OCI-LY1 (cell line): Measurements from ENCODE around the gene BCL2L11.

ENCODE experiments used
- H2AFZ ChIP-seq: fragments of 200-600 bp; sonication (generic), shearing (Covaris generic); 2 replicates; pipeline ENCODE4 v1.6.0; 2014; ENCODE audit warnings: antibody characterized with exemption, mild to moderate bottlenecking, low read length
- H3F3A ChIP-seq: fragments of 200-600 bp; sonication (generic), shearing (Covaris generic); 2 replicates; pipeline ENCODE4 v1.6.0; 2014; ENCODE audit warnings: mild to moderate bottlenecking, antibody characterized with exemption, low read length, moderate library complexity; ENCODE audit not compliant: insufficient read depth
- H3K27ac ChIP-seq: fragments of 200-600 bp; sonication (generic); 2 replicates; pipeline ENCODE4 v1.5.1; 2014; ENCODE audit warnings: low read length, mixed run types, mild to moderate bottlenecking, low read depth; ENCODE audit not compliant: poor library complexity, severe bottlenecking
- H3K27me3 ChIP-seq: fragments of 200-600 bp; sonication (generic); 2 replicates; pipeline ENCODE4 v1.6.0; 2014; ENCODE audit warnings: antibody characterized with exemption, mild to moderate bottlenecking, low read length, moderate library complexity; ENCODE audit not compliant: insufficient read depth
- H3K36me3 ChIP-seq: fragments of 200-600 bp; sonication (generic); 2 replicates; pipeline ENCODE4 v1.6.1; 2014; ENCODE audit warnings: mild to moderate bottlenecking, antibody characterized with exemption, low read length, moderate library complexity, mixed read lengths; ENCODE audit not compliant: insufficient read depth
- H3K4me1 ChIP-seq: fragments of 200-600 bp; sonication (generic); 2 replicates; pipeline ENCODE4 v1.5.1; 2014; ENCODE audit warnings: mild to moderate bottlenecking, low read length, moderate library complexity; ENCODE audit not compliant: insufficient read depth, severe bottlenecking
- H3K4me2 ChIP-seq: fragments of 200-600 bp; sonication (generic), shearing (Covaris generic); 2 replicates; pipeline ENCODE4 v1.6.1; 2014; ENCODE audit warnings: low read length
- H3K4me3 ChIP-seq: fragments of 200-600 bp; sonication (generic); 2 replicates; pipeline ENCODE4 v1.5.1; 2014; ENCODE audit warnings: low read length, low read depth, mild to moderate bottlenecking, mixed read lengths; ENCODE audit not compliant: poor library complexity, severe bottlenecking
- H3K79me2 ChIP-seq: fragments of 200-600 bp; shearing (Covaris generic); 2 replicates; pipeline ENCODE4 v1.6.1; 2016; ENCODE audit warnings: mixed run types, low read length, mixed read lengths; ENCODE audit not compliant: insufficient read depth
- H3K9ac ChIP-seq: fragments of 200-600 bp; sonication (generic), shearing (Covaris generic); 2 replicates; pipeline ENCODE4 v1.6.1; 2014; ENCODE audit warnings: mild to moderate bottlenecking, low read length, mixed read lengths
- H3K9me2 ChIP-seq: fragments of 200-600 bp; sonication (generic), shearing (Covaris generic); 2 replicates; pipeline ENCODE4 v1.6.1; 2014; ENCODE audit warnings: low read depth, mild to moderate bottlenecking, low read length, mixed read lengths
- H3K9me3 ChIP-seq: fragments of 200-600 bp; shearing (Covaris generic); 2 replicates; pipeline ENCODE4 v1.6.1; 2014; ENCODE audit warnings: low read length, mixed read lengths
- H4K20me1 ChIP-seq: fragments of 200-600 bp; sonication (generic), shearing (Covaris generic); 2 replicates; pipeline ENCODE4 v1.6.0; 2016; ENCODE audit warnings: mild to moderate bottlenecking, low read length; ENCODE audit not compliant: insufficient read depth
- CTCF ChIP-seq: fragments of 200-600 bp; sonication (generic), shearing (Covaris generic); IDR thresholded peaks from 2 replicates; pipeline ENCODE4 v1.5.1; 2017; ENCODE audit warnings: mild to moderate bottlenecking, antibody characterized with exemption, low read length, moderate library complexity, mixed read lengths
- EZH2 ChIP-seq: fragments of 200-600 bp; sonication (generic), shearing (Covaris generic); IDR thresholded peaks from 2 replicates; pipeline ENCODE4 v1.8.0; 2017; ENCODE audit warnings: borderline replicate concordance, mixed run types, mild to moderate bottlenecking, antibody characterized with exemption, low read length, moderate library complexity, mixed read lengths

Gene BCL2L11

GRCh38 chr2:111202266-111203040 lies 81.7 kb downstream of the BCL2L11 start:
- no peak overlapping the region for H3K4me2 ChIP-seq
- TF ChIP-seq EZH2 (no peak), CTCF (no peak)
- peaks cover 60% of the 10 kb centered on the region for H3K4me1 ChIP-seq
- H2AFZ ChIP-seq, result no peak overlapping the region
- no peaks in the 10 kb centered on the region for H4K20me1 ChIP-seq
- H3K79me2 ChIP-seq, result no peaks in the 10 kb centered on the region
- no peak overlapping the region for H3K4me3 ChIP-seq
- H3K9me2 ChIP-seq, result no peaks in the 10 kb centered on the region
- H3K27me3 ChIP-seq, result no peaks in the 10 kb centered on the region
- H3K36me3 ChIP-seq, result no peaks in the 10 kb centered on the region
- H3K9me3 ChIP-seq, result no peaks in the 10 kb centered on the region
- peak overlapping the region; percentile 94 for H3K27ac ChIP-seq
- no peak overlapping the region for H3K9ac ChIP-seq
- H3F3A ChIP-seq, result no peaks in the 10 kb centered on the region

- no peak overlapping the region for H3K4me3 ChIP-seq
- H3K9ac ChIP-seq, result no peak overlapping the region
- H3K27ac ChIP-seq, result no peak overlapping the region
- H3K36me3 ChIP-seq, result no peaks in the 10 kb centered on the region
- H3F3A ChIP-seq, result no peaks in the 10 kb centered on the region
- H3K27me3 ChIP-seq, result no peaks in the 10 kb centered on the region
- H3K9me2 ChIP-seq, result no peaks in the 10 kb centered on the region
- H3K79me2 ChIP-seq, result no peaks in the 10 kb centered on the region
- no peak overlapping the region for H2AFZ ChIP-seq
- H3K9me3 ChIP-seq, result no peaks in the 10 kb centered on the region
- H3K4me2 ChIP-seq, result no peak overlapping the region
- no peak for TF ChIP-seq CTCF
- TF ChIP-seq EZH2, result no peak
- H4K20me1 ChIP-seq, result no peaks in the 10 kb centered on the region
- H3K4me1 ChIP-seq, result peaks cover 56% of the 10 kb centered on the region
Observed at GRCh38 chr2:111204706-111205105, 84.0 kb downstream of the BCL2L11 start.

DNA sequence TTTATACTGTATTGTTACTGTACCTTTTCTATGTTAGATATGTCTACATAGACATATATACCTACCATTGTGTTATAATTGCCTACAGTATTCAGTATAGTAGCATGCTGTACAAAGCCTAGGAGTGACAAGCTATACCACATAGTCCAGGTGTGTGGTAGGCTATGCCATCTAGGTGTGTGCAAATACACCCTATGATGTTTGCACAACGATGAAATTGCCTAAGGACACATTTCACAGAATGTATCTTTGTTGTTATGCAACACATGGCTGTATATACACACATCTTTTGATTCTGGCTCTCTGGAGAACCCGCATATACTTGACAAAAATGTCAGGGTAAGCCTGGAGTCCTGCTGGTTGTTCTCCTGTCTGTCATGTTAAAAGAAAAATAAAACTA lies 85.1 kb downstream of the BCL2L11 start:
- H3K9me2 ChIP-seq, result no peaks in the 10 kb centered on the region
- H4K20me1 ChIP-seq, result no peaks in the 10 kb centered on the region
- no peak overlapping the region for H3K4me3 ChIP-seq
- no peaks in the 10 kb centered on the region for H3K9me3 ChIP-seq
- no peaks in the 10 kb centered on the region for H3K27me3 ChIP-seq
- no peak overlapping the region for H3K9ac ChIP-seq
- no peak overlapping the region for H2AFZ ChIP-seq
- no peaks in the 10 kb centered on the region for H3F3A ChIP-seq
- peaks cover 56% of the 10 kb centered on the region for H3K4me1 ChIP-seq
- H3K79me2 ChIP-seq, result no peaks in the 10 kb centered on the region
- no peak for TF ChIP-seq CTCF
- no peak for TF ChIP-seq EZH2
- no peak overlapping the region for H3K27ac ChIP-seq
- H3K4me2 ChIP-seq, result no peak overlapping the region
- no peaks in the 10 kb centered on the region for H3K36me3 ChIP-seq
